ENCODE results near the gene PACRG. TPM values are rescaled to one million over a fixed set of nuclear protein-coding genes. Genes with fewer than 3 reads are reported as not detected.

PACRG gene
- total RNA-seq, 2 donors from 2014 or later: 13.0 TPM; not detected in 1

DNA sequence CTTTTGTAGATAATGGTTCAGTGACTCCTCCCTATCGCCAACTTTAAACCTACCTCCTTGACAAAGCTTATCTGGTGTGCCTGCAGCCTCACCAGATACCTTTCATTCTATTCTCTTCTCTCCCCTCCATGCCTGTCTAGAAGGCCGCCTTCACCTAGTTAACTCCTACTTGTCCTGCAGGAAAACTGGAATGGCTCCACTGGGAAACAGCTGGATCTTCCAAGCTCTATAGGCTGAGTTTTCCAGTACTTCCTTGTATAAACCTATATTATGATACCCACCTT, 6.4 kb upstream of the PACRG start:
- DNase-seq (ENCODE audit: low spot score) (no peak), ATAC-seq (ENCODE audit: insufficient number of reproducible peaks, low FRiP score, low read depth) (no peak)
- H3K27me3 ChIP-seq (replicated peaks; ENCODE audit: insufficient read depth): no peaks in the 10 kb centered on the region
- no peaks in the 10 kb centered on the region for H3K36me3 ChIP-seq
- TF ChIP-seq, protein P1, sequence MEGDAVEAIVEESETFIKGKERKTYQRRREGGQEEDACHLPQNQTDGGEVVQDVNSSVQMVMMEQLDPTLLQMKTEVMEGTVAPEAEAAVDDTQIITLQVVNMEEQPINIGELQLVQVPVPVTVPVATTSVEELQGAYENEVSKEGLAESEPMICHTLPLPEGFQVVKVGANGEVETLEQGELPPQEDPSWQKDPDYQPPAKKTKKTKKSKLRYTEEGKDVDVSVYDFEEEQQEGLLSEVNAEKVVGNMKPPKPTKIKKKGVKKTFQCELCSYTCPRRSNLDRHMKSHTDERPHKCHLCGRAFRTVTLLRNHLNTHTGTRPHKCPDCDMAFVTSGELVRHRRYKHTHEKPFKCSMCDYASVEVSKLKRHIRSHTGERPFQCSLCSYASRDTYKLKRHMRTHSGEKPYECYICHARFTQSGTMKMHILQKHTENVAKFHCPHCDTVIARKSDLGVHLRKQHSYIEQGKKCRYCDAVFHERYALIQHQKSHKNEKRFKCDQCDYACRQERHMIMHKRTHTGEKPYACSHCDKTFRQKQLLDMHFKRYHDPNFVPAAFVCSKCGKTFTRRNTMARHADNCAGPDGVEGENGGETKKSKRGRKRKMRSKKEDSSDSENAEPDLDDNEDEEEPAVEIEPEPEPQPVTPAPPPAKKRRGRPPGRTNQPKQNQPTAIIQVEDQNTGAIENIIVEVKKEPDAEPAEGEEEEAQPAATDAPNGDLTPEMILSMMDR (IDR thresholded peaks at IDR 0.05): no peak
- no peaks in the 10 kb centered on the region for H3K9me3 ChIP-seq
- H3K4me1 ChIP-seq (ENCODE audit: control insufficient read depth in 1 of 2, low read depth in 2 of 2): peaks cover 0 to 2% of the 10 kb centered on the region in 2 donors
- no peak overlapping the region for H3K27ac ChIP-seq
- H3K4me3 ChIP-seq: no peak overlapping the region

DNA sequence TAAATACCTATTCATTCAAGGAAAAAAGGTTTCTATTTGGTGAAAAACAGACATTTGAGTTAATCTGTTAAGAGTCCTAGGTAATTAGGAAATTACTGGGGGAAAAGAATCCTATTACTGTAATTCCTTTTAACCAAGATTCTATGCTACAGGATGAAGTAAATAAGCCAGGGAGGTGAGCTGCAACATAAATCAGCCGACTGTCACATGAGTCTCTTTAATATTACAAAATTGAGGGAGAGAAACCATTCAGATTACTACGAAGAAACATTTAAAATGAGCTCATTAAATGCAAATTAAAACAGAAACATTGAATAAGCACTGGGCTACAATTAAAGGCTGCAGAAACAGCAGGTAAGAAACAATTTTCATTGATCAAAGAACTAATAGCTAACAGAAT, 5.5 kb upstream of the PACRG start:
- DNase-seq (ENCODE audit: low spot score) (no peak), ATAC-seq (ENCODE audit: insufficient number of reproducible peaks, low FRiP score, low read depth) (no peak)
- TF ChIP-seq, protein P1 (IDR thresholded peaks at IDR 0.05): no peak
- Histone ChIP-seq H3K36me3 (no peaks in the 10 kb centered on the region), H3K9me3 (no peaks in the 10 kb centered on the region), H3K4me1 (ENCODE audit: control insufficient read depth in 1 of 2, low read depth in 2 of 2) (peaks cover 3 to 9% of the 10 kb centered on the region in 2 donors), H3K27me3 (replicated peaks; ENCODE audit: insufficient read depth) (no peaks in the 10 kb centered on the region), H3K4me3 (no peak overlapping the region), H3K27ac (no peak overlapping the region)

DNA sequence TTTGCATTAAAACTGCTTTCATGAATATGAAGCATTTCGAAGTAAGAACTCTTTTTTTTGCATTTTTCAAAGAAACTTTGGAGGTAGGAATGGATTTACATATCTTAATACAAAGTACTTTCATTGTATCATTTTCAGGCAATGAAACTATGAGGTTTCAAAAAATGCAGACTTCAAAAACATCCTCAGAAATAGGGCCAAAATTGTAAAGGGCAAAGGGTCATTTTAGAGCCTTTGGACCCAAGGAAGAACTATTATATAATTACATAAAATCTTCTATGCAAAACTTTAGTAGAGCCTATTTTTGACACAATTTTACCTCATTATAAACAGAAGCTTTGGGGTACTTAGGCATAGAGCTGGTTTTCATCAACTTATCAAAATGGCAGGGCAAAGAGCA, 5.1 kb upstream of the PACRG start:
- DNase-seq (ENCODE audit: low spot score) (no peak), ATAC-seq (ENCODE audit: insufficient number of reproducible peaks, low FRiP score, low read depth) (no peak)
- H3K27ac ChIP-seq: no peak overlapping the region
- H3K36me3 ChIP-seq: no peaks in the 10 kb centered on the region
- TF ChIP-seq, protein P1 (IDR thresholded peaks at IDR 0.05): no peak
- H3K4me1 ChIP-seq (ENCODE audit: control insufficient read depth in 1 of 2, low read depth in 2 of 2): peaks cover 3 to 9% of the 10 kb centered on the region in 2 donors
- no peaks in the 10 kb centered on the region for H3K9me3 ChIP-seq
- no peaks in the 10 kb centered on the region for H3K27me3 ChIP-seq (replicated peaks; ENCODE audit: insufficient read depth)
- H3K4me3 ChIP-seq: no peak overlapping the region

DNA sequence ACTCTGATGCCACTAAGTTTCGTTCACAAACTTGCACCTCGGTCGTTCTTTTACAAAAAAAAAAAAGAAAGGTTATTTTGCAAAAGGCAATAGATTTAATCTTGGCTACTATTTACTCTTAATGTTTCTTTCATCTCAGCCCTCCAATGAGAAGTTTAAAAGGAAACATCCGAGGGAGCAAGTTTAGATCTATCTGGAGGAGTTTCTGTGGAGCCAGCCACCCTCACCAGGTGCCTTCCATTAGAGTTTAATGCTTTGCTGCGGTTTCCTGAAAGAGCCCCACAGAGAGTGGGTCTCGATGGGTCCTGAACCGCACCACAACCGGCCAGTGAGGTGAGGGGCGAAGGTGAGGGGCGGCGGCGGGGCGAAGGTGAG, 840 bp upstream of the PACRG start:
- ATAC-seq (ENCODE audit: insufficient number of reproducible peaks, low FRiP score, low read depth) (no peak), DNase-seq (ENCODE audit: low spot score) (no peak)
- H3K4me3 ChIP-seq: peak overlapping the region; percentile 93
- H3K36me3 ChIP-seq: no peaks in the 10 kb centered on the region
- no peaks in the 10 kb centered on the region for H3K27me3 ChIP-seq (replicated peaks; ENCODE audit: insufficient read depth)
- peak overlapping the region; percentile 56 to 63 for H3K27ac ChIP-seq
- TF ChIP-seq, protein P1 (IDR thresholded peaks at IDR 0.05): no peak
- H3K9me3 ChIP-seq: no peaks in the 10 kb centered on the region
- peaks cover 3 to 15% of the 10 kb centered on the region in 2 donors for H3K4me1 ChIP-seq (ENCODE audit: control insufficient read depth in 1 of 2, low read depth in 2 of 2)

DNA sequence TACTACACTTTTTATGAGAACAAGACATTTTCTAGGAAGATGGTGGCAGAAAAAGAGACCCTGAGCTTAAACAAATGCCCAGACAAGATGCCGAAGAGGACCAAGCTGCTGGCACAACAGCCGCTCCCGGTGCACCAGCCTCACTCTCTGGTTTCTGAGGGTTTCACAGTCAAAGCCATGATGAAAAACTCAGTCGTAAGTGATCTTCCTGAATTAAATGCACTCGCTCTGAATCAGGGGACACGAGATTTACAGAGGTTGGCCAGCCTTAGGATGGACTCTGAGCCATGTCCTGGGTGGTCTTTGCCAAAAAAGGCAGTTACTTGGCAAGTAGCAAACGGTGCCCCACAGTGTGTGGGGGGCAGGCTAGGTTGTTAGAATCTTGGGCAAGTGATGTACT, 423 bp downstream of the PACRG start:
- TF ChIP-seq, protein P1 (IDR thresholded peaks at IDR 0.05): no peak

More for the DNA sequence above, 423 bp downstream of the PACRG start:
- no peaks in the 10 kb centered on the region for H3K9me3 ChIP-seq
- ATAC-seq (ENCODE audit: insufficient number of reproducible peaks, low FRiP score, low read depth) (no peak), DNase-seq (ENCODE audit: low spot score) (no peak)
- H3K27me3 ChIP-seq (replicated peaks; ENCODE audit: insufficient read depth): no peaks in the 10 kb centered on the region
- peak overlapping the region; percentile 93 for H3K4me3 ChIP-seq
- no peaks in the 10 kb centered on the region for H3K36me3 ChIP-seq
- peak overlapping the region; percentile 37 to 74 for H3K27ac ChIP-seq
- peaks cover 3 to 15% of the 10 kb centered on the region in 2 donors for H3K4me1 ChIP-seq (ENCODE audit: control insufficient read depth in 1 of 2, low read depth in 2 of 2)

All from thoracic aorta (tissue), 2 donors.